Measurements from ENCODE around the gene NFIA. TPM values are rescaled to one million over a fixed set of nuclear protein-coding genes. Genes with fewer than 3 reads are reported as not detected.

The NFIA gene
- total and polyA plus RNA-seq, 2 of the 13 experiments (the other 11 are each of a cell fraction or from before 2014, with no cell fraction given), result 14.7 to 28.5 TPM

DNA sequence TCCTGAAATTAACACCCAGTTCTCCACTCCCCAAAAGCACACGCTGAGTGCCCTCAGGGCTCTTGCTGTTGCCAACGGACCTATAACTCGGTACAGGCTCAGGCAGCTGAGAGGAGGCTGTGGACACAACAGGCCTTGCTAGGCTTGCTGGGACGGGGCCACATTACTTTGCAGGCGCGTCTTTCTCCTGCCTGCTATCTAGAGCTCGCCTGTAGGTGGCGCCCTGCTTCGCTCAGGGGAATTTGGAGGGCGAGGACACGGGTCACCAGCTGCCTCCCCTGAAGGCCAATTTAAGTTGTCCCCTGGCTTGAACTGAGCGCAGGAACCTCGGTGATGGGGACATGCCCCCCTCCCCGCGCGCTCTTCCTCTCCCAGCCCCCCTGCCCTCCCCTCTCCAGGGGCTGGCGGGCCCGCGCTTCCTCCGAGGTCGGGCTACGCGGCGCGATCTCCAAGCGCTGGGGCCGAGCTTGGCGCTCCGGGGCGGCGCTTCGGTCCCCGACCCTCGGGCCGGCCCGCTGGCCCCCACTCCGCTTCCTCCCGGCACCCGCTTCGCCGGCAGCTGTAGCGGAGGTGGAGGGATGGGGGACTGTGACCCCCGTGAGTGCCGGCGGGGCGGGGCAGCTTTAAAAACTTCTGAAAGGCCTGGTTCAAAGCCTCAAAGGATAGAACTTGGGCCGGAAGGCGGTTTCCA lies 32.4 kb upstream of the NFIA start (continued):
- TF ChIP-seq ZFYVE20 (CRISPR knock-in tag; IDR thresholded peaks at IDR 0.05; ENCODE audit: borderline replicate concordance, low read depth) (no peak), SAP130 (CRISPR knock-in tag; IDR thresholded peaks at IDR 0.05; ENCODE audit: low read depth) (no peak; the same call in none of the 2 replicates), CBX2 (IDR thresholded peaks at IDR 0.05; ENCODE audit: low read depth, low read length) (no peak), CBX2 (CRISPR knock-in tag; IDR thresholded peaks at IDR 0.05; ENCODE audit: low read depth) (no peak), ZNF660 (CRISPR knock-in tag; IDR thresholded peaks at IDR 0.05; ENCODE audit: borderline replicate concordance, low read depth) (no peak), TEAD3 (CRISPR knock-in tag; optimal IDR thresholded peaks at IDR 0.05; ENCODE audit: borderline replicate concordance) (peak; percentile 81), FIP1L1 (IDR thresholded peaks at IDR 0.05; ENCODE audit: borderline replicate concordance, insufficient read depth, low read depth, low read length) (no peak), NAIF1 (CRISPR knock-in tag; IDR thresholded peaks at IDR 0.05; ENCODE audit: borderline replicate concordance) (no peak), ZSCAN31 (CRISPR knock-in tag; IDR thresholded peaks at IDR 0.05; ENCODE audit: low read depth) (no peak; the same call in 1 of the 2 replicates), ZNF337 (CRISPR knock-in tag; IDR thresholded peaks at IDR 0.05; ENCODE audit: borderline replicate concordance, low read depth) (no peak), ZSCAN30 (CRISPR knock-in tag; IDR thresholded peaks at IDR 0.05) (no peak)
- TF ChIP-seq, protein P1, sequence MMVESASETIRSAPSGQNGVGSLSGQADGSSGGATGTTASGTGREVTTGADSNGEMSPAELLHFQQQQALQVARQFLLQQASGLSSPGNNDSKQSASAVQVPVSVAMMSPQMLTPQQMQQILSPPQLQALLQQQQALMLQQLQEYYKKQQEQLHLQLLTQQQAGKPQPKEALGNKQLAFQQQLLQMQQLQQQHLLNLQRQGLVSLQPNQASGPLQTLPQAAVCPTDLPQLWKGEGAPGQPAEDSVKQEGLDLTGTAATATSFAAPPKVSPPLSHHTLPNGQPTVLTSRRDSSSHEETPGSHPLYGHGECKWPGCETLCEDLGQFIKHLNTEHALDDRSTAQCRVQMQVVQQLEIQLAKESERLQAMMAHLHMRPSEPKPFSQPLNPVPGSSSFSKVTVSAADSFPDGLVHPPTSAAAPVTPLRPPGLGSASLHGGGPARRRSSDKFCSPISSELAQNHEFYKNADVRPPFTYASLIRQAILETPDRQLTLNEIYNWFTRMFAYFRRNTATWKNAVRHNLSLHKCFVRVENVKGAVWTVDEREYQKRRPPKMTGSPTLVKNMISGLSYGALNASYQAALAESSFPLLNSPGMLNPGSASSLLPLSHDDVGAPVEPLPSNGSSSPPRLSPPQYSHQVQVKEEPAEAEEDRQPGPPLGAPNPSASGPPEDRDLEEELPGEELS (CRISPR knock-in tag; IDR thresholded peaks at IDR 0.05), result 0 out of 2 replicates have a peak, but pooled peaks have one; percentile 17
- TF ChIP-seq, protein P2, sequence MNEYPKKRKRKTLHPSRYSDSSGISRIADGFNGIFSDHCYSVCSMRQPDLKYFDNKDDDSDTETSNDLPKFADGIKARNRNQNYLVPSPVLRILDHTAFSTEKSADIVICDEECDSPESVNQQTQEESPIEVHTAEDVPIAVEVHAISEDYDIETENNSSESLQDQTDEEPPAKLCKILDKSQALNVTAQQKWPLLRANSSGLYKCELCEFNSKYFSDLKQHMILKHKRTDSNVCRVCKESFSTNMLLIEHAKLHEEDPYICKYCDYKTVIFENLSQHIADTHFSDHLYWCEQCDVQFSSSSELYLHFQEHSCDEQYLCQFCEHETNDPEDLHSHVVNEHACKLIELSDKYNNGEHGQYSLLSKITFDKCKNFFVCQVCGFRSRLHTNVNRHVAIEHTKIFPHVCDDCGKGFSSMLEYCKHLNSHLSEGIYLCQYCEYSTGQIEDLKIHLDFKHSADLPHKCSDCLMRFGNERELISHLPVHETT (CRISPR knock-in tag; conservative IDR thresholded peaks at IDR 0.05), result no peak
- TF ChIP-seq, protein P3, sequence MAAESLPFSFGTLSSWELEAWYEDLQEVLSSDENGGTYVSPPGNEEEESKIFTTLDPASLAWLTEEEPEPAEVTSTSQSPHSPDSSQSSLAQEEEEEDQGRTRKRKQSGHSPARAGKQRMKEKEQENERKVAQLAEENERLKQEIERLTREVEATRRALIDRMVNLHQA (CRISPR knock-in tag; IDR thresholded peaks at IDR 0.05), result no peak
- TF ChIP-seq, protein P4, sequence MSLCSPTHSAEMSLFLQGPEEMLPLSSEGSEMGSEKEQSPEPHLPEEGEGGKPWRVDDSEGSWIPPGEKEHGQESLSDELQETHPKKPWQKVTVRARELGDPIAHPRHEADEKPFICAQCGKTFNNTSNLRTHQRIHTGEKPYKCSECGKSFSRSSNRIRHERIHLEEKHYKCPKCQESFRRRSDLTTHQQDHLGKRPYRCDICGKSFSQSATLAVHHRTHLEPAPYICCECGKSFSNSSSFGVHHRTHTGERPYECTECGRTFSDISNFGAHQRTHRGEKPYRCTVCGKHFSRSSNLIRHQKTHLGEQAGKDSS (CRISPR knock-in tag; IDR thresholded peaks at IDR 0.05; ENCODE audit: borderline replicate concordance, low read depth), result peak; percentile 64; the same call in 1 of the 2 replicates
- TF ChIP-seq, protein P5, sequence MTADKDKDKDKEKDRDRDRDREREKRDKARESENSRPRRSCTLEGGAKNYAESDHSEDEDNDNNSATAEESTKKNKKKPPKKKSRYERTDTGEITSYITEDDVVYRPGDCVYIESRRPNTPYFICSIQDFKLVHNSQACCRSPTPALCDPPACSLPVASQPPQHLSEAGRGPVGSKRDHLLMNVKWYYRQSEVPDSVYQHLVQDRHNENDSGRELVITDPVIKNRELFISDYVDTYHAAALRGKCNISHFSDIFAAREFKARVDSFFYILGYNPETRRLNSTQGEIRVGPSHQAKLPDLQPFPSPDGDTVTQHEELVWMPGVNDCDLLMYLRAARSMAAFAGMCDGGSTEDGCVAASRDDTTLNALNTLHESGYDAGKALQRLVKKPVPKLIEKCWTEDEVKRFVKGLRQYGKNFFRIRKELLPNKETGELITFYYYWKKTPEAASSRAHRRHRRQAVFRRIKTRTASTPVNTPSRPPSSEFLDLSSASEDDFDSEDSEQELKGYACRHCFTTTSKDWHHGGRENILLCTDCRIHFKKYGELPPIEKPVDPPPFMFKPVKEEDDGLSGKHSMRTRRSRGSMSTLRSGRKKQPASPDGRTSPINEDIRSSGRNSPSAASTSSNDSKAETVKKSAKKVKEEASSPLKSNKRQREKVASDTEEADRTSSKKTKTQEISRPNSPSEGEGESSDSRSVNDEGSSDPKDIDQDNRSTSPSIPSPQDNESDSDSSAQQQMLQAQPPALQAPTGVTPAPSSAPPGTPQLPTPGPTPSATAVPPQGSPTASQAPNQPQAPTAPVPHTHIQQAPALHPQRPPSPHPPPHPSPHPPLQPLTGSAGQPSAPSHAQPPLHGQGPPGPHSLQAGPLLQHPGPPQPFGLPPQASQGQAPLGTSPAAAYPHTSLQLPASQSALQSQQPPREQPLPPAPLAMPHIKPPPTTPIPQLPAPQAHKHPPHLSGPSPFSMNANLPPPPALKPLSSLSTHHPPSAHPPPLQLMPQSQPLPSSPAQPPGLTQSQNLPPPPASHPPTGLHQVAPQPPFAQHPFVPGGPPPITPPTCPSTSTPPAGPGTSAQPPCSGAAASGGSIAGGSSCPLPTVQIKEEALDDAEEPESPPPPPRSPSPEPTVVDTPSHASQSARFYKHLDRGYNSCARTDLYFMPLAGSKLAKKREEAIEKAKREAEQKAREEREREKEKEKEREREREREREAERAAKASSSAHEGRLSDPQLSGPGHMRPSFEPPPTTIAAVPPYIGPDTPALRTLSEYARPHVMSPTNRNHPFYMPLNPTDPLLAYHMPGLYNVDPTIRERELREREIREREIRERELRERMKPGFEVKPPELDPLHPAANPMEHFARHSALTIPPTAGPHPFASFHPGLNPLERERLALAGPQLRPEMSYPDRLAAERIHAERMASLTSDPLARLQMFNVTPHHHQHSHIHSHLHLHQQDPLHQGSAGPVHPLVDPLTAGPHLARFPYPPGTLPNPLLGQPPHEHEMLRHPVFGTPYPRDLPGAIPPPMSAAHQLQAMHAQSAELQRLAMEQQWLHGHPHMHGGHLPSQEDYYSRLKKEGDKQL (CRISPR knock-in tag; IDR thresholded peaks at IDR 0.05; ENCODE audit: low read depth), result no peak
- TF ChIP-seq, protein P6, sequence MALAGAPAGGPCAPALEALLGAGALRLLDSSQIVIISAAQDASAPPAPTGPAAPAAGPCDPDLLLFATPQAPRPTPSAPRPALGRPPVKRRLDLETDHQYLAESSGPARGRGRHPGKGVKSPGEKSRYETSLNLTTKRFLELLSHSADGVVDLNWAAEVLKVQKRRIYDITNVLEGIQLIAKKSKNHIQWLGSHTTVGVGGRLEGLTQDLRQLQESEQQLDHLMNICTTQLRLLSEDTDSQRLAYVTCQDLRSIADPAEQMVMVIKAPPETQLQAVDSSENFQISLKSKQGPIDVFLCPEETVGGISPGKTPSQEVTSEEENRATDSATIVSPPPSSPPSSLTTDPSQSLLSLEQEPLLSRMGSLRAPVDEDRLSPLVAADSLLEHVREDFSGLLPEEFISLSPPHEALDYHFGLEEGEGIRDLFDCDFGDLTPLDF (CRISPR knock-in tag; IDR thresholded peaks at IDR 0.05), result no peak
